GM12865 (cell line): ENCODE results near the gene TANGO2.

Experiments
- DNase-seq: peaks from one replicate; pipeline ENCODE4 v3.0.0; 2010; ENCODE audit warnings: low read depth
- H3K4me3 ChIP-seq: 2 replicates; pipeline ENCODE4 v1.5.1; 2011; ENCODE audit warnings: mild to moderate bottlenecking, low read depth, low read length, control low read depth
- CTCF ChIP-seq: IDR thresholded peaks from 2 replicates; pipeline ENCODE4 v1.5.1; 2011; ENCODE audit warnings: low read length, control low read depth, low read depth, inconsistent platforms; ENCODE audit not compliant: insufficient read depth; ENCODE audit errors: missing control alignments

Gene TANGO2

GRCh38 chr22:20057596-20058268 is 36.8 kb downstream of the TANGO2 start:
- DNase-seq: no peak
- no peak for TF ChIP-seq CTCF
- H3K4me3 ChIP-seq: no peak overlapping the region

DNA sequence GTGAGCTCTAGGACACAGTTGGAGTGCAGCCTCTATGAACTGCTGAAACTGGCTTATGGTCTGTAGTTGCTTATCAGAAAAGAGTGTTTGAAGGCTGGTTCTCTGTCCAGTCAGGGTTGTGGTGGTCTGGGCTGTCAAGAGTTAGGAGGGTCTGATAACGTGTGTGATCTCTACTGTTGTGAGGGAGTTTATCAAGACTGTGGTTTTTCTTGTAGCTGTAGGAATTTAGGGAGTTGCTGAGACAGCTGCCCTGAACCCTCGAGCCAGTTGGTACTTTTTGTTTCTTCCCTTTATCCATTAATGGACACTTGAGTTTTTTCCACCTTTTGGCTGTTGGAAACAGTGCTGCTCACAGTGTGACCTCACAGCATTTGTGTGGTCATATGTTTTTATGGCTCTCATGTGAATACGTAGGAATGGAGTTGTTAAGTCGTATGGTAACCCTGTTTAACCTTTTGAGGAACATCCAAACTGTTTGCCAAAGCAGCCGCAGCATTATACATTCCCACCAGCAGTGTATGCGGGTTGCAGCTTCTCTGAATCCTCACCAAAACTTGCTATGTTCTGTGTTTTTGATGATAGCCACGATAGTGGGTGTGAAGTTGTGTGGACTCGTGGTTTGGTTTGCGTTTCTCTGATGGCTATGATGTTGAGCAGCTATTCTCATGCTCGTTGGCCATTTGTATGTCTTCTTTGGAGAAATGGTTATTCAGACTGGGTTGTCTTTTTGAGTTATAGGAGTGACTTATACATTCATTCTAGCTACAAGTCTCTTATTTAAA is 38.3 kb downstream of the TANGO2 start:
- no peak for DNase-seq
- no peak overlapping the region for H3K4me3 ChIP-seq
- no peak for TF ChIP-seq CTCF

- H3K4me3 ChIP-seq: no peak overlapping the region
- TF ChIP-seq CTCF: no peak
- no peak for DNase-seq
Observed at GRCh38 chr22:20060700-20061480, 40.0 kb downstream of the TANGO2 start.

GRCh38 chr22:20061481-20061861 is 40.6 kb downstream of the TANGO2 start:
- H3K4me3 ChIP-seq: no peak overlapping the region
- TF ChIP-seq CTCF: no peak
- DNase-seq: no peak

DNA sequence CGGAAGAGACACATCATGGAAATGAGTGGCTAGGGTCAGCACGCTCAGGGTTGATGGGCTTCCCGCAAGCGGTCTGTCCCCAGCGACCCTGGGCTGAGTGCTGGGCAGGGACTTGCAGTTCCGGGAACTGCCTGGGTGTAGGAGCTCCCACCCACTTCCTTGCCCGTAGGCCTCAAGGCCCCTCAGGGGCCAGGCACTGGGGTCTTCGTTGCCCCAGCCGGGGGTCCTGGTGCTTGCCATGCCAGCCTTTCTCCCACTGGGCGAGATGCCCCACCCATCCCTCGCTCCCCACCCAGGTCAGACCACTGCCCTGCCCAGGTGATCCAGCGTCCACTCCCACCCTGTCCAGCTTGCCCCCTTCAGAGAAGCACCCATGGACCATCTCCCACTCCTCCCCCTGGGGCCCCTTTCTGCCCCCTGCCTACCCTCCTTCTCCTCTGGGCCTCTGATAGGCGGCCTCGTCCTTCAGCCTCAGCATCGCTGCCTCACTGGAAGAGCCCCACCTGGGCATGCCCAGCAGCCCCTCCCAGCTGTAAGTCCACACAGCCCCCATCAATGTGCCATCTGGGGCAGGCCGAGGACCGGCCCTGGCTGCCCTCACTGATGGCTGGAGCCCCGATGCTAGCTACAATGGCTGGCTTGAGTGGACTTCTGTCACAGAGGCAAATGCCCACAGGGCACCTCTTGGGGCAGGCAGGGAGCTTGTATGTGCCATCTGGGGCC is 41.3 kb downstream of the TANGO2 start:
- no peak overlapping the region for H3K4me3 ChIP-seq
- no peak for TF ChIP-seq CTCF
- DNase-seq: no peak

DNA sequence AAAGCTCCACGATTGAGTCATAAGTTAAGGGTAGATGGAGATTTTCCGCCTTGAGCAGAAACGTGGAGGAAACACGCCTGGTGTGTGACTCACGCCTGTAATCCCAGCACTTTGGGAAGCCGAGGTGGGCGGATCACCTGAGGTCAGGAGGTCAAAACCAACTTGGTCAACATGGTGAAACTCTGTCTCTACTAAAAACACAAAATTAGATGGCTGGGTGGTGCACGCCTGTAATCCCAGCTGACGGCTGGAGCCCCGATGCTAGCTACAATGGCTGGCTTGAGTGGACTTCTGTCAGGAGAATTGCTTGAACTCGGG is 41.8 kb downstream of the TANGO2 start:
- TF ChIP-seq CTCF: no peak
- H3K4me3 ChIP-seq: no peak overlapping the region
- no peak for DNase-seq
